Motor neuron (in vitro differentiated cells): Measurements from ENCODE around the gene IQSEC3. TPM values are rescaled to one million over a fixed set of nuclear protein-coding genes. Genes with fewer than 3 reads are reported as not detected.
"Not testable (repeated sequence)": the region's sequence is repeated elsewhere in the genome, so short reads cannot be mapped to it uniquely, and the experiment has no call there.

Experiments
- ATAC-seq, 8 experiments: fragments of 200-7000 bp; cut with Tn5 transposase; replicated peaks in 6 of 8; 2 replicates each; pipeline ENCODE4 v1.8.0; 2021; ENCODE audit warnings: mild to moderate bottlenecking in 8 of 8, moderate library complexity in 8 of 8
- H3K27ac ChIP-seq, 2 donors: fragments of 250-450 bp; sonication (Bioruptor Pico); 2 replicates each; pipeline ENCODE4 v1.9.0; 2021; ENCODE audit warnings: antibody characterized with exemption in 2 of 2, mild to moderate bottlenecking in 2 of 2, moderate library complexity in 1 of 2
- H3K4me1 ChIP-seq, 2 donors: fragments of 250-450 bp; sonication (Bioruptor Pico); replicated peaks in 1 of 2; 2 replicates each; pipeline ENCODE4 v1.6.1; 2021; ENCODE audit warnings: antibody characterized with exemption in 2 of 2, mild to moderate bottlenecking in 2 of 2, moderate library complexity in 1 of 2
- H3K4me3 ChIP-seq, 5 donors: fragments of 250-450 bp; sonication (Bioruptor Pico); 2 replicates each; pipeline ENCODE4 v1.9.0; 2021; ENCODE audit warnings: antibody characterized with exemption in 5 of 5, mild to moderate bottlenecking in 5 of 5, moderate library complexity in 4 of 5
- WGBS, 10 experiments: fragments of 450-650 bp; shearing (Covaris generic); methylation state at CpG; one replicate each; pipeline ENCODE4 v1.0.0; 2022; 5-methylcytosine and 5-hydroxymethylcytosine counted together
- in situ Hi-C, 9 experiments: fragments of 400-800 bp; cut with MboI; loops; one replicate each; pipeline ENCODE4 v1.15.0; 2021; ENCODE audit warnings: low sequenced_read_pairs in 9 of 9, low pct_unique_long_range_greater_than_20kb in 2 of 9; ENCODE audit not compliant: unreplicated experiment in 9 of 9
- total RNA-seq, 8 experiments: library from RNA; unstranded; fragments of 300-600 nt; gene quantifications; 2 replicates each; pipeline versions ENCODE4 v1.2.3 to v1.2.4, GENCODE V29; 2022

Gene IQSEC3
- total RNA-seq, 8 experiments from 2014 or later = 0.09 to 5.6 (median 1.8) TPM

DNA sequence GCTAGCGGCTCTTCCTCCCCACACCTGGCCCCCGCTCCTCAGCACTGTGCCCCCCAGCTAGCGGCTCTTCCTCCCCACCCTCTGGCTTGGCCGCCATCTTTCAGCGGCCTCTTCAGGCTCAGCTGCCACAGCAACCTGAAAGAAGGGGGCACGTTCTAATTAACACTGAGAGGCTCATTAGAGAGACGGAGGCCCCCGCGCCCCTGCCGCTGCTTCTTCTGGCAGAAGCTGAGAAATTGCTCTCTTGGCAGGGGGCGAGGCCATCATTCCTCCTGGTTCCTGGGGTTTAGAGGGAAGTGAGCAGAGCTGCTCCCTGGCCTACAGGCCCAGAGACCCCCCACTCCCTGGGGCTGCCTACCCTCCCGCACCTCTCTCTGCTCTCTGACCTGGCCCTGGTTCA, 64.4 kb downstream of the IQSEC3 start:
- peaks cover 6 to 13% of the 10 kb centered on the region in 2 donors for H3K4me1 ChIP-seq

DNA sequence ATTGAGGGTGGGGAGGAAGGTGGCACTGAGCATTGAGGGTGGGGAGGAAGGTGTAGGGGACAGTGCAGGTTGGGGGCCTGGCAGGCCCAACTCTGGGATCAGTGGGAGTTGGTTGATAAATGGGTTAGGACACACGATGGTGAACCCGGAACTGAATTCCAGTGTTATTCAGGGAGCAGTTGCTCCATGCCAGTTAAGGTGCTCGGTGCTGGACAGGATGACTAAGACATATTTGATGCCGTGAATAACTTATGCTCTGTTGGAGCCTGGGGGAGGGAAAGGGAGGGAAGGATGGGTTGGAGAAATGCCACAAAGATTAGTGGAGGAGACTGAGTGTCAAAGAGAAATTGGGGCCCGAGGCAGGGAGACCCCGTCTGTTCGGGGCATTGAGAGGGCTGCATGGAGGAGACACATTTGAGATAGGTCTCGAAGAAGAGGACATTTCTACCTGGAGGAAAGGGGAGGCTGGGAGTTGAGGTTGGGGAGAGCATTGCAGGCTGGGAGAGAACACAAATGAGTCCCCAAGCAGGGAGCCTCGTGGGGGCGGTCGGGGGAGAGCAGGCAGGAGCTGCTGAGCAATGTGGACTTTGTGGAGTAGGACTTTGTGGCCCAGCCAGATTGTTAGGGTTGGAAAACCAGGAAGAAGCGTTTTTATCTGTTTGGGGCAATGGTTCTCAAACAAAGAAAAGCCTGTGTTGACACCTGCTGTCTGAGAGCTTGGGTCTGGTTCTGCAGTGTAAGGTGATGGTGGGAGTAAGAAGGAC, 65.3 kb downstream of the IQSEC3 start:
- peak in 6 of 8 experiments; percentile 32 to 80 (median 49) for ATAC-seq
- WGBS, 10 experiments = 0 to 95% (median 78%) methylated on average over 2 to 6 of the region's 12 CpGs; no CpG with 5 or more reads in 4 of the 10 experiments
- peaks cover 6 to 13% of the 10 kb centered on the region in 2 donors for H3K4me1 ChIP-seq
- in situ Hi-C loops = no loop called here
- H3K4me3 ChIP-seq = no peak overlapping the region
- H3K27ac ChIP-seq = no peak overlapping the region

More for the DNA sequence above, 64.4 kb downstream of the IQSEC3 start:
- Histone ChIP-seq H3K4me3 (no peak overlapping the region), H3K27ac (peak overlapping the region in 1 of 2 donors; percentile 30)
- peak in 5 of 8 experiments; percentile 8 to 44 (median 25) for ATAC-seq
- in situ Hi-C loops = no loop called here
- no CpG with 5 or more reads among the region's 12 CpGs for WGBS, 10 experiments

DNA sequence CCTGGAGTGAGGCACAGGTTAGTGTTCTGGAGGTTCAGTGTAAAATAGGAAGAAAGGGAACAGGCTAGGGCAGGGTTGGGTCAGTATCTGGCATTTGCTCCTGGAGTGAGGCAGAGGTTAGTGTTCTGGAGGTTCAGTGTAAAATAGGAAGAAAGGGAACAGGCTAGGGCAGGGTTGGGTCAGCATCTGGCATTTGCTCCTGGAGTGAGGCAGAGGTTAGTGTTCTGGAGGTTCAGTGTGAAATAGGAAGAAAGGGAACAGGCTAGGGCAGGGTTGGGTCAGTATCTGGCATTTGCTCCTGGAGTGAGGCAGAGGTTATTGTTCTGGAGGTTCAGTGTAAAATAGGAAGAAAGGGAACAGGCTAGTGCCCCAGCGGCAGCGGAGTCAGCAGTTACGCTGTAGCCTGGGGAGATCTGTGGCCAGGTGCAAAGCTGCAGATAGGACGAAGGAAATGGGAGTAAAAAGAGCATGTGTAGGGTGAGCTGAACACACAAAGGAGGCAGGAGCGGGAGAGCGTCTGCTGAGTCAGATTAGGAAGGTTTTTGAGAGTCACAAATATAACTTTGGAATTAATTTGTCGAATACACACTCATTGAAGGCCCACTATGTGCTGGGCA, 67.2 kb downstream of the IQSEC3 start:
- WGBS, 10 experiments = 32 to 85% (median 77%) methylated on average over 2 to 7 of the region's 7 CpGs; no CpG with 5 or more reads in 1 of the 10 experiments
- H3K4me3 ChIP-seq, in situ Hi-C loops, H3K27ac ChIP-seq: not testable (repeated sequence)
- H3K4me1 ChIP-seq = peaks cover 6 to 14% of the 10 kb centered on the region in 2 donors
- ATAC-seq = peak in 1 of 8 experiments; percentile 25

DNA sequence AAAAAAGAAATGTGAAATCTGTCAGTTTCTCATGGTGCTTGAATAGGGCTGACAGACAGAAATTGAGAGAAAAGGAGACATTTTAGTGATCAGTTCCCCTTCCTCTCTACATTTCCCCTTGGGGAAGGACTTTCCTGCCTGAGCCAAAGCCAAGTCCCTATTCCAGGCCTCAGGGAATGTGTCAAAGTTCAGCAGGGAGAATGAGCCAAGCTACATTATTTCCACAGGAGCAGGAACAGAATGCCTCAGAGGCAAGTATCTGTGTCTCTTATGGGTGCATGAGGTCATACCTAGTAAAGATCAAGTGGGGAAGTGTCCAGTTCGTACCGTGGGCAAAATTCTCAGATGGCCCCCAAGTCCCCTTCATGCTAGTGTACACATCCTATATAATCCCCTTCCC, 68.6 kb downstream of the IQSEC3 start:
- no peak overlapping the region for H3K27ac ChIP-seq
- WGBS, 10 experiments = 95 to 100% methylated on average over 2 of the region's 2 CpGs; no CpG with 5 or more reads in 8 of the 10 experiments
- peaks cover 18 to 26% of the 10 kb centered on the region in 2 donors for H3K4me1 ChIP-seq
- no peak for ATAC-seq
- no peak overlapping the region for H3K4me3 ChIP-seq
- in situ Hi-C loops = no loop called here

DNA sequence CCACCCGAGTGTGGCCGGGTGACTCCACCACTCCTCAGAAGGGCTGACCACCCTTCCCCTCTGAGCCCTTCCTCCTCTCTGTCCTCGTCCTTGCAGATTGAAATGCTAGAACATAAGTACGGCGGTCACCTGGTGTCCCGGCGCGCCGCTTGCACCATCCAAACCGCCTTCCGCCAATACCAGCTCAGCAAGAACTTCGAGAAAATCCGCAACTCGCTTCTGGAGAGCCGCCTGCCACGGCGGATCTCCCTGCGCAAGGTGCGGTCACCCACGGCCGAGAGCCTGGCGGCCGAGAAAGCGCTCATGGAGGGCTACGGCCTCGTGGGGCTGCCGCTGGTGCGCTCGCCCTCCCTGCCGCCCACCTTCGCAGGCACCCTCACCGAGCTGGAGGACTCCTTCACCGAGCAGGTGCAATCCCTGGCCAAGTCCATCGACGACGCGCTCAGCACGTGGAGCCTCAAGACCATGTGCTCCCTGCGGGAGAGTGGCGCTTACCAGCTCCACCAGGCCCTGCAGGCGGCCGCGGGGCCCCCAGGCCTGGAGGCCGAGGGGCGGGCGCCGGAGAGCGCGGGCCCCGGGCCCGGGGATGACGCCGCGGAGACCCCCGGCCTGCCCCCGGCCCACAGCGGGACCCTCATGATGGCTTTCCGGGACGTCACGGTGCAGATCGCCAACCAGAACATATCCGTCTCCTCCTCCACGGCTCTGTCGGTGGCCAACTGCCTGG, 71.8 kb downstream of the IQSEC3 start:
- Histone ChIP-seq H3K4me3 (no peak overlapping the region), H3K27ac (no peak overlapping the region), H3K4me1 (peaks cover 33% of the 10 kb centered on the region in 2 donors)
- 100% methylated on average over 1 to 16 of the region's 64 CpGs; no CpG with 5 or more reads in 7 of the 10 experiments for WGBS, 10 experiments
- no peak for ATAC-seq
- in situ Hi-C loops = no loop called here

DNA sequence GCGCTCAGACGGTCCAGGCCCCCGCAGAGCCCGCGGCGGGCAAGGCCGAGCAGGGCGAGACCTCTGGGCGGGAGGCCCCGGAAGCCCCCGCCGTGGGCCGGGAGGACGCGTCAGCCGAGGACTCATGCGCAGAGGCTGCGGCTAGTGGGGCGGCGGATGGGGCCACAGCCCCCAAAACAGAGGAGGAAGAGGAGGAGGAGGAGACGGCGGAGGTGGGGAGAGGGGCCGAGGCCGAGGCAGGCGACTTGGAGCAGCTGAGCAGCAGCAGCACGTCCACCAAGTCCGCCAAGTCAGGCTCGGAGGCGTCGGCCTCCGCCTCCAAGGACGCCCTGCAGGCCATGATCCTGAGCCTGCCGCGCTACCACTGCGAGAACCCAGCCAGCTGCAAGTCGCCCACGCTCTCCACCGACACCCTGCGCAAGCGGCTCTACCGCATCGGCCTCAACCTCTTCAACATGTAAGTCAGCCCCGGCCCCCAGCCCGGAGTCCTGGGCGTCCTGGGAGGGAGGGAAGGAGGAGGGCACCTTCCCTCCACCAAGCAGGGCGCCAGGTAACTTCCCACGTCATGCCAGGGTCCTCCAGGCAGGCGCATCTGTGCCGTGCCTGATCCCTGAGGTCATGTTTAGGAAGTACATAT, 72.4 kb downstream of the IQSEC3 start:
- in situ Hi-C loops = no loop called here
- peaks cover 37 to 38% of the 10 kb centered on the region in 2 donors for H3K4me1 ChIP-seq
- ATAC-seq = peak in 3 of 8 experiments; percentile 6 to 71 (median 19)
- no peak overlapping the region for H3K27ac ChIP-seq
- H3K4me3 ChIP-seq = no peak overlapping the region
- WGBS, 10 experiments = 15 to 80% (median 58%) methylated on average over 1 to 6 of the region's 49 CpGs; no CpG with 5 or more reads in 4 of the 10 experiments

DNA sequence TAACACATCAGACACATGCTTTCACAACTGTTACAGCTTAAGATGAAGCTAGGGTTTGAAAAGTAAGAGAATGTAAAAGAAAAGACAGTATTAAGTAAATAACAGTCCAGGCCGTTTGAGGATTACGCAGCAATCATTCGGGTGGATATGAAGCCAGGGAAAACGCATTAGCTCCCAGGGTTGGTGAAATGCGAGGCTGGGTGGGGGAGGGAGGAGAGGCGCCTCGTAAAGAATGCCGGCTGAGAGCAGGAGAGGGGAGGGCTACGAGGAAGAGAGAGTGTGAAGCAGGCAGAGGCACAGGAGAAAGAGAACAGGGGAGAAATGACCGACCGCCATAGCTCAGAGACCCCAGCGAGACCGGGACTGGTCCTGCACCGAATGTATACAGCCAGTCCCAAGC, 73.0 kb downstream of the IQSEC3 start:
- peak; percentile 7 to 67 (median 34) for ATAC-seq
- no peak overlapping the region for H3K4me3 ChIP-seq

DNA sequence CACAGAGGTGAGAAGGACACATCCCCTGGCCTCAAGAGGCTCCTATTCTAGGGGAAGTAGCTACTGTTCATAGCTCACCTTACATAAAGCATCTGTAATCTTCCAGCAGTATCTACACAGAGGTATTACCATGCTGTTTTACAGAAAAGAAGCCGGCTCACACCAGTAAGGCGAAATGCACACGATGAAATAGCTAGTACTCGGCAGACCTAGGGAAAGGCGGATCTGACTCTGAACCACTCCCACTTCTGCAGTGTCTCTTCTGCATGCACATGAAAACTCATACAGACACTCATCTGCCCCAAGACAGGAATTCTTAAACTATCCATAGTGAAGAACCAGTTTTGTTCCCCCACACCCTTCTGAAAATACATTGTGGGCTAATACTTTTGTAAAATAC, 73.6 kb downstream of the IQSEC3 start:
- Histone ChIP-seq H3K4me1 (peaks cover 47 to 49% of the 10 kb centered on the region in 2 donors), H3K4me3 (no peak overlapping the region), H3K27ac (no peak overlapping the region)
- ATAC-seq = peak in 2 of 8 experiments; percentile 48 to 61
- 29 to 87% (median 60%) methylated on average over 2 to 5 of the region's 5 CpGs; no CpG with 5 or more reads in 5 of the 10 experiments for WGBS, 10 experiments
- in situ Hi-C loops = no loop called here

More for the DNA sequence above, 73.0 kb downstream of the IQSEC3 start:
- no peak overlapping the region for H3K27ac ChIP-seq
- in situ Hi-C loops = no loop called here
- peaks cover 42 to 43% of the 10 kb centered on the region in 2 donors for H3K4me1 ChIP-seq
- WGBS, 10 experiments = 0 to 30% methylated on average over 2 of the region's 14 CpGs; no CpG with 5 or more reads in 8 of the 10 experiments

DNA sequence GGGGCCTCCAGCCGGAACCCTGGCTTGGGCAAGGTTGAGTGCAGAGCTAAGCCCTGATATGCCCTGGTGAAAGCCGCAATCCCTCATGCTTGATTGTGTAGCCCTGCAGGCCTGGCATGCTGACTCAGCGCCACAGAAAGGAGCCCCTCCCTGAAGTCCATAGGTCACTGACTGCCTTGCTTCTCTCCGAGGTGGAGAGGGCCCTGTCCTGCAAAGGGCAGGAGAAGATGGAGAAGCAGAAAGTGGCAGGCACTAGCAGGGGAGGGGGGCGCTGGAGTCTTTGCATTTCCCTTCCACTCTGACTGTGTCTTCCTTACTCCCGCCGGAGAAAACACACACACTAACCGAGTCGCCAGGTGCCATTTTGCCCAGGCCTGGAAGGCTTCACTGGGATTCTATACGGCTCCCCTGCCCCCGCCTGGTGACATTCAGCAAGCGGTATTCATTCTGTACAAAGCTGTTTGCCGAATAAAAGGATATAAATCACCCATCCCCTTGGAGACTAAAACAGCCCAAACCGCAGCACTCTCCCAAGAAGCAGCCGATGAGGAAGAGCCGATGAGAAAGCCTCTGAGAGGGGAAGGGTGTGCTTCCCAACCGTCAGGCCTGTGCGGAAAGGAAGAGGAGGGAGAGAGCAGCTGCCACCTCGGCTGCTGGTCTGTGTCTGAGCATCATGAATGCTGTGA, 77.5 kb downstream of the IQSEC3 start:
- Histone ChIP-seq H3K27ac (peak overlapping the region; percentile 65 to 80), H3K4me1 (peaks cover 63 to 72% of the 10 kb centered on the region in 2 donors), H3K4me3 (no peak overlapping the region)
- WGBS, 10 experiments = 0 to 79% (median 15%) methylated on average over 1 to 17 of the region's 19 CpGs; no CpG with 5 or more reads in 3 of the 10 experiments
- peak; percentile 29 to 84 (median 83) for ATAC-seq
- in situ Hi-C loops = no loop called here

DNA sequence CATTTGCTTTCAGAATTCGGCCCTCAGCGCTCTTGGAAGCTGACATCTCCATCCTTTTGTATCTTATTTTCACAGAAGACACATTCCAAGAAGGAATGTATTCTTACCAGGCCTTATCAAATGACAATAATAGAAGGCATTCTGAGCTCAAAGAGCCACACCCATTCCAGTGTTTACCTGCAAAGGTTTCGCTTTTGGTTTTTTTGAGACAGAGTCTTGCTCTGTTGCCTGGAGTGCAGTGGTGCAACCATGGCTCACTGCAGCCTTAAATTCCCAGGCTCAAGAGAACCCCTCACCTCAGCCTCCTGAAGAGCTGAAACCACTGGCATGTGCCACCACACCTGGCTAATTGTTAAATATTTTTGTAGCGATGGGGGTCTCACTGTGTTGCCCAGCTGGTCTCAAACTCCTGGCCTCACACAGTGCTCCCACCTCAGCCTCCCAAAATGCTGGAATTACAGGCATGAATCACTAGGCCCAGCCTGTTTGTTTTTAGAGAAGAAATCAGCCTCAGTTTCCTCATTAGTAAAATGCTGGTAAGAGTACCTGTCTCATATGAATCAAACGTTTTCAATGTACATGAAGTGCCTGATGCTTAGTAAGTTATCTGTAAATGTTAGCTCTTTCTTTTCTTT, 78.2 kb downstream of the IQSEC3 start:
- Histone ChIP-seq H3K4me1 (peaks cover 61 to 72% of the 10 kb centered on the region in 2 donors), H3K4me3 (no peak overlapping the region), H3K27ac (peak overlapping the region; percentile 65 to 80)
- 0 to 90% (median 50%) methylated on average over 1 to 3 of the region's 5 CpGs; no CpG with 5 or more reads in 1 of the 10 experiments for WGBS, 10 experiments
- ATAC-seq = no peak
- in situ Hi-C loops = no loop called here

DNA sequence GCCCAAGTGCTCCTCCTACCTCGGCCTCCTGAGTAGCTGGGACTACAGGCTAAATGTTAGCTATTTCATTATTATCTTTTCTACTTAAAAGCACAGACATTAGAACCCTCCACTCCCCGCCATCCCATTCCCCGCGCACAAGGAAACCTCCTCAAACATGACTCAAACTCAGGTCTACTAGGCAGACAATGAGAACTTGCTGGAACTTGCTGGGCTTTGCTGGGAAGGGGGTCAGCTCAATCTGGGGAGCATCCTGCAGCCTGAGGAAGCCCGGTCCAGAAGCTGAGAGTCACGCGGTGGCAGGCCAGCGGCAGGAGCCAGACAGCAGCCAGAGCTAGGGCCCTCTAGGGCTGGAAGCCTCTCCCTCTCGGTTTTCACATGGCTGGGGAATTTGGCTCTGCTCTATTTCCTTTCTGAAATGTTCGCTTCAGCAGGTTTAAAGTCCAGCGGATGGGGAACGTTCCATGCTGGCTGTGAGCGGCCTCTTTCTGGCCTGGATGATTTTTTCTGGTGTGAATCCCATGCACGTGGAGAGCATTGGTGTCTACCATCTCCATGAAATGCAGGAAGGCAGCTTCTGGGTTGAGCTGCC, 78.9 kb downstream of the IQSEC3 start:
- H3K4me3 ChIP-seq = no peak overlapping the region
- in situ Hi-C loops = no loop called here
- 33 to 90% (median 67%) methylated on average over 2 to 7 of the region's 14 CpGs; no CpG with 5 or more reads in 2 of the 10 experiments for WGBS, 10 experiments
- peaks cover 60 to 68% of the 10 kb centered on the region in 2 donors for H3K4me1 ChIP-seq
- ATAC-seq = no peak
- peak overlapping the region in 1 of 2 donors; percentile 80 for H3K27ac ChIP-seq
